GM12878 (cell line): ENCODE results near the gene SNX2.

Experiments used
- ATF3 ChIP-seq: IDR thresholded peaks from 2 replicates; pipeline ENCODE4 v1.6.1; 2011; ENCODE audit warnings: low read depth, mild to moderate bottlenecking, low read length, moderate library complexity, borderline replicate concordance; ENCODE audit errors: extremely low read depth
- BCL11A ChIP-seq: IDR thresholded peaks from 2 replicates; pipeline ENCODE4 v1.6.1; 2011; ENCODE audit warnings: low read depth, low read length
- CBFB ChIP-seq: IDR thresholded peaks from 2 replicates; pipeline ENCODE4 v1.6.1; 2016; ENCODE audit warnings: antibody characterized with exemption, low read depth
- CTCF ChIP-seq, 3 experiments: IDR thresholded peaks in 2 of 3; conservative IDR thresholded peaks in 1 of 3; 2 replicates each; pipeline ENCODE4 v1.5.1; 2011; ENCODE audit warnings: low read depth in 3 of 3, low read length in 3 of 3, mild to moderate bottlenecking in 3 of 3, control low read depth in 2 of 3, moderate library complexity in 2 of 3, inconsistent platforms in 1 of 3, mixed read lengths in 1 of 3; ENCODE audit not compliant: control insufficient read depth in 2 of 3, insufficient read depth in 1 of 3; ENCODE audit errors: extremely low read depth in 1 of 3
- EP300 ChIP-seq, 2 experiments: fragments of 150-350 bp in 1 of 2; IDR thresholded peaks; 2 replicates each; pipeline ENCODE4 v1.6.1; 2011 to 2012; ENCODE audit warnings: low read depth in 2 of 2, low read length in 2 of 2, borderline replicate concordance in 1 of 2, improper control_type of control experiment in 1 of 2, inconsistent platforms in 1 of 2; ENCODE audit not compliant: control insufficient read depth in 1 of 2
- EZH2 ChIP-seq: IDR thresholded peaks from 2 replicates; pipeline ENCODE4 v1.6.1; 2012; ENCODE audit warnings: low read depth, mild to moderate bottlenecking, control low read depth, inconsistent platforms, low read length, borderline replicate concordance; ENCODE audit not compliant: control insufficient read depth
- MEF2A ChIP-seq: IDR thresholded peaks from 2 replicates; pipeline ENCODE4 v1.6.1; 2011; ENCODE audit warnings: low read depth, mild to moderate bottlenecking, low read length, moderate library complexity; ENCODE audit not compliant: insufficient read depth
- NFIC ChIP-seq: IDR thresholded peaks from 2 replicates; pipeline ENCODE4 v1.6.1; 2012; ENCODE audit warnings: low read depth, mild to moderate bottlenecking, inconsistent platforms, low read length, moderate library complexity
- NFYB ChIP-seq: IDR thresholded peaks from 2 replicates; pipeline ENCODE4 v1.6.1; 2011; ENCODE audit warnings: low read depth, mild to moderate bottlenecking, low read length, improper control_type of control experiment, moderate library complexity; ENCODE audit not compliant: insufficient read depth
- POLR2A ChIP-seq: IDR thresholded peaks from 2 replicates; pipeline ENCODE4 v1.6.1; 2011; ENCODE audit warnings: low read depth, mild to moderate bottlenecking, low read length
- POLR2AphosphoS2 ChIP-seq: IDR thresholded peaks from 2 replicates; pipeline ENCODE4 v1.6.1; 2011; ENCODE audit warnings: low read depth, mild to moderate bottlenecking, low read length, improper control_type of control experiment, moderate library complexity
- REST ChIP-seq: IDR thresholded peaks from 2 replicates; pipeline ENCODE4 v1.6.1; 2012; ENCODE audit warnings: mild to moderate bottlenecking, low read depth, low read length
- YY1 ChIP-seq: IDR thresholded peaks from 2 replicates; pipeline ENCODE4 v1.6.1; 2011; ENCODE audit warnings: low read depth, mild to moderate bottlenecking, low read length
- ZBTB33 ChIP-seq: fragments of 450-650 bp; IDR thresholded peaks from 2 replicates; pipeline ENCODE4 v1.6.1; 2017; ENCODE audit warnings: mild to moderate bottlenecking

GRCh38 chr5:122858451-122858850 lies 83.6 kb downstream of the SNX2 start:
- no peak for TF ChIP-seq CBFB
- TF ChIP-seq NFYB: no peak
- TF ChIP-seq CTCF (IDR thresholded peaks at IDR 0.05 in 2 of 3, conservative IDR thresholded peaks at IDR 0.05 in 1 of 3; ENCODE audit: control insufficient read depth in 2 of 3, extremely low read depth in 1 of 3, insufficient read depth in 1 of 3, low read depth in 3 of 3, low read length in 3 of 3): no peak
- TF ChIP-seq ZBTB33: no peak
- no peak for TF ChIP-seq EP300 (IDR thresholded peaks at IDR 0.05; ENCODE audit: borderline replicate concordance in 1 of 2, control insufficient read depth in 1 of 2, low read depth in 2 of 2, low read length in 2 of 2)
- TF ChIP-seq ATF3: no peak
- TF ChIP-seq POLR2AphosphoS2: no peak
- no peak for TF ChIP-seq EZH2
- TF ChIP-seq NFIC: no peak
- no peak for TF ChIP-seq YY1
- no peak for TF ChIP-seq POLR2A
- no peak for TF ChIP-seq REST
- TF ChIP-seq BCL11A: no peak
- no peak for TF ChIP-seq MEF2A
